ENCODE data around the gene SELENOF. TPM values are rescaled to one million over a fixed set of nuclear protein-coding genes. Genes with fewer than 3 reads are reported as not detected.

The SELENOF gene
- total RNA-seq, 1 donor from 2014 or later = 187 TPM

- Mint-ChIP-seq H3K36me3 (ENCODE audit: low read depth) (no peaks in the 10 kb centered on the region), H3K9me3 (no peaks in the 10 kb centered on the region), H3K27me3 (ENCODE audit: low read depth) (no peaks in the 10 kb centered on the region), H3K27ac (no peak overlapping the region), H3K4me1 (ENCODE audit: low read depth) (peaks cover 3% of the 10 kb centered on the region), H3K4me3 (ENCODE audit: low read depth) (no peak overlapping the region)
- DNase-seq (ENCODE audit: low spot score) = no peak
- intact Hi-C loops (cut with micrococcal nuclease) = no loop called here
These were observed 24.9 kb upstream of the SELENOF start for GRCh38 chr1:86938855-86939254.

GRCh38 chr1:86938450-86938849 is 24.5 kb upstream of the SELENOF start:
- H3K4me3 Mint-ChIP-seq (ENCODE audit: low read depth) = no peak overlapping the region
- H3K9me3 Mint-ChIP-seq = no peaks in the 10 kb centered on the region
- no peaks in the 10 kb centered on the region for H3K36me3 Mint-ChIP-seq (ENCODE audit: low read depth)
- no peaks in the 10 kb centered on the region for H3K27me3 Mint-ChIP-seq (ENCODE audit: low read depth)
- no peak for DNase-seq (ENCODE audit: low spot score)
- intact Hi-C loops (cut with micrococcal nuclease) = no loop called here
- no peak overlapping the region for H3K27ac Mint-ChIP-seq
- peaks cover 6% of the 10 kb centered on the region for H3K4me1 Mint-ChIP-seq (ENCODE audit: low read depth)

GRCh38 chr1:86933562-86934377 is 19.8 kb upstream of the SELENOF start:
- no peak overlapping the region for H3K4me3 Mint-ChIP-seq (ENCODE audit: low read depth)
- intact Hi-C loops (cut with micrococcal nuclease) = no loop called here
- peaks cover 11% of the 10 kb centered on the region for H3K4me1 Mint-ChIP-seq (ENCODE audit: low read depth)
- H3K27ac Mint-ChIP-seq = no peak overlapping the region
- no peaks in the 10 kb centered on the region for H3K27me3 Mint-ChIP-seq (ENCODE audit: low read depth)
- H3K9me3 Mint-ChIP-seq = no peaks in the 10 kb centered on the region
- no peak for DNase-seq (ENCODE audit: low spot score)
- no peaks in the 10 kb centered on the region for H3K36me3 Mint-ChIP-seq (ENCODE audit: low read depth)

- H3K27ac Mint-ChIP-seq = no peak overlapping the region
- H3K4me3 Mint-ChIP-seq (ENCODE audit: low read depth) = no peak overlapping the region
- H3K9me3 Mint-ChIP-seq = no peaks in the 10 kb centered on the region
- intact Hi-C loops (cut with micrococcal nuclease) = no loop called here
- peaks cover 10% of the 10 kb centered on the region for H3K4me1 Mint-ChIP-seq (ENCODE audit: low read depth)
- H3K27me3 Mint-ChIP-seq (ENCODE audit: low read depth) = no peaks in the 10 kb centered on the region
- no peaks in the 10 kb centered on the region for H3K36me3 Mint-ChIP-seq (ENCODE audit: low read depth)
- DNase-seq (ENCODE audit: low spot score) = no peak
These were observed 19.1 kb upstream of the SELENOF start for GRCh38 chr1:86933051-86933450.

GRCh38 chr1:86928819-86929218 is 14.9 kb upstream of the SELENOF start:
- intact Hi-C loops (cut with micrococcal nuclease) = no loop called here
- no peak for DNase-seq (ENCODE audit: low spot score)
- H3K27me3 Mint-ChIP-seq (ENCODE audit: low read depth) = no peaks in the 10 kb centered on the region
- H3K4me1 Mint-ChIP-seq (ENCODE audit: low read depth) = peaks cover 15% of the 10 kb centered on the region
- H3K27ac Mint-ChIP-seq = no peak overlapping the region
- H3K4me3 Mint-ChIP-seq (ENCODE audit: low read depth) = no peak overlapping the region
- H3K9me3 Mint-ChIP-seq = peaks cover 24% of the 10 kb centered on the region
- peaks cover 24% of the 10 kb centered on the region for H3K36me3 Mint-ChIP-seq (ENCODE audit: low read depth)

GRCh38 chr1:86926883-86927282 is 13.0 kb upstream of the SELENOF start:
- Mint-ChIP-seq H3K36me3 (ENCODE audit: low read depth) (peaks cover 41% of the 10 kb centered on the region), H3K4me3 (ENCODE audit: low read depth) (no peak overlapping the region), H3K4me1 (ENCODE audit: low read depth) (peaks cover 9% of the 10 kb centered on the region), H3K9me3 (peaks cover 40% of the 10 kb centered on the region), H3K27ac (no peak overlapping the region), H3K27me3 (ENCODE audit: low read depth) (no peaks in the 10 kb centered on the region)
- intact Hi-C loops (cut with micrococcal nuclease) = no loop called here
- DNase-seq (ENCODE audit: low spot score) = no peak

GRCh38 chr1:86925742-86926141 is 11.8 kb upstream of the SELENOF start:
- no peaks in the 10 kb centered on the region for H3K27me3 Mint-ChIP-seq (ENCODE audit: low read depth)
- H3K4me3 Mint-ChIP-seq (ENCODE audit: low read depth) = no peak overlapping the region
- H3K36me3 Mint-ChIP-seq (ENCODE audit: low read depth) = peaks cover 50% of the 10 kb centered on the region
- intact Hi-C loops (cut with micrococcal nuclease) = no loop called here
- DNase-seq (ENCODE audit: low spot score) = no peak
- H3K27ac Mint-ChIP-seq = no peak overlapping the region
- peaks cover 9% of the 10 kb centered on the region for H3K4me1 Mint-ChIP-seq (ENCODE audit: low read depth)
- H3K9me3 Mint-ChIP-seq = peaks cover 50% of the 10 kb centered on the region

GRCh38 chr1:86924324-86924960 is 10.5 kb upstream of the SELENOF start:
- no peak for DNase-seq (ENCODE audit: low spot score)
- peaks cover 9% of the 10 kb centered on the region for H3K4me1 Mint-ChIP-seq (ENCODE audit: low read depth)
- no peak overlapping the region for H3K4me3 Mint-ChIP-seq (ENCODE audit: low read depth)
- H3K27ac Mint-ChIP-seq = no peak overlapping the region
- H3K27me3 Mint-ChIP-seq (ENCODE audit: low read depth) = no peaks in the 10 kb centered on the region
- intact Hi-C loops (cut with micrococcal nuclease) = no loop called here
- peaks cover 53% of the 10 kb centered on the region for H3K9me3 Mint-ChIP-seq
- peaks cover 56% of the 10 kb centered on the region for H3K36me3 Mint-ChIP-seq (ENCODE audit: low read depth)

- Mint-ChIP-seq H3K9me3 (peaks cover 53% of the 10 kb centered on the region), H3K4me3 (ENCODE audit: low read depth) (no peak overlapping the region), H3K4me1 (ENCODE audit: low read depth) (peaks cover 12% of the 10 kb centered on the region), H3K36me3 (ENCODE audit: low read depth) (peaks cover 59% of the 10 kb centered on the region), H3K27ac (no peak overlapping the region), H3K27me3 (ENCODE audit: low read depth) (no peaks in the 10 kb centered on the region)
- intact Hi-C loops (cut with micrococcal nuclease) = no loop called here
- DNase-seq (ENCODE audit: low spot score) = no peak
These were observed 8.5 kb upstream of the SELENOF start for GRCh38 chr1:86922445-86922844.

- peaks cover 15% of the 10 kb centered on the region for H3K4me1 Mint-ChIP-seq (ENCODE audit: low read depth)
- no peak overlapping the region for H3K4me3 Mint-ChIP-seq (ENCODE audit: low read depth)
- no peaks in the 10 kb centered on the region for H3K27me3 Mint-ChIP-seq (ENCODE audit: low read depth)
- peaks cover 26% of the 10 kb centered on the region for H3K36me3 Mint-ChIP-seq (ENCODE audit: low read depth)
- intact Hi-C loops (cut with micrococcal nuclease) = loop anchor here (10.0 kb wide), 2 partner anchors 52 to 522 kb away; partner anchors contain the start of gene ODF2L
- H3K9me3 Mint-ChIP-seq = peaks cover 11% of the 10 kb centered on the region
- no peak overlapping the region for H3K27ac Mint-ChIP-seq
- DNase-seq (ENCODE audit: low spot score) = no peak
These were observed 2.8 kb upstream of the SELENOF start for GRCh38 chr1:86916752-86917151.

- H3K4me3 Mint-ChIP-seq (ENCODE audit: low read depth) = no peak overlapping the region
- H3K9me3 Mint-ChIP-seq = peaks cover 3% of the 10 kb centered on the region
- H3K36me3 Mint-ChIP-seq (ENCODE audit: low read depth) = peaks cover 26% of the 10 kb centered on the region
- H3K27ac Mint-ChIP-seq = no peak overlapping the region
- no peak for DNase-seq (ENCODE audit: low spot score)
- no peaks in the 10 kb centered on the region for H3K27me3 Mint-ChIP-seq (ENCODE audit: low read depth)
- intact Hi-C loops (cut with micrococcal nuclease) = loop anchor here (1.0 to 10.0 kb wide), 6 partner anchors 51 to 521 kb away; partner anchors contain the start of genes ODF2L and SH3GLB1
- peaks cover 23% of the 10 kb centered on the region for H3K4me1 Mint-ChIP-seq (ENCODE audit: low read depth)
These were observed 1.9 kb upstream of the SELENOF start for GRCh38 chr1:86915737-86916235.

- Mint-ChIP-seq H3K4me3 (ENCODE audit: low read depth) (no peak overlapping the region), H3K36me3 (ENCODE audit: low read depth) (peaks cover 29% of the 10 kb centered on the region), H3K4me1 (ENCODE audit: low read depth) (peaks cover 25% of the 10 kb centered on the region)
These were observed 1.2 kb upstream of the SELENOF start for GRCh38 chr1:86914998-86915736.

More at GRCh38 chr1:86914998-86915736, 1.2 kb upstream of the SELENOF start:
- Mint-ChIP-seq H3K27ac (no peak overlapping the region), H3K27me3 (ENCODE audit: low read depth) (no peaks in the 10 kb centered on the region), H3K9me3 (no peaks in the 10 kb centered on the region)
- intact Hi-C loops (cut with micrococcal nuclease) = loop anchor here (1.0 to 10.0 kb wide), 8 partner anchors 50 to 1767 kb away; partner anchors contain the start of genes ODF2L, PKN2 and SH3GLB1
- DNase-seq (ENCODE audit: low spot score) = peak; percentile 45
